Smooth muscle cell (in vitro differentiated cells): Measurements from ENCODE around the gene PLBD2. TPM values are rescaled to one million over a fixed set of nuclear protein-coding genes. Genes with fewer than 3 reads are reported as not detected.

ENCODE experiments used
- DNase-seq: peaks from one replicate; lab custom pipeline; 2025; ENCODE audit not compliant: unreplicated experiment; lab: John Stamatoyannopoulos, UW
- H2AFZ ChIP-seq: fragments of 200-600 bp; sonication (generic); 2 replicates; pipeline ENCODE4 v1.6.0; 2016; ENCODE audit warnings: antibody characterized with exemption, low read depth, mild to moderate bottlenecking
- H3F3A ChIP-seq: fragments of 200-600 bp; sonication (generic); 2 replicates; pipeline ENCODE4 v1.6.0; 2017; ENCODE audit warnings: antibody characterized with exemption, low read depth
- H3K27ac ChIP-seq: fragments of 200-600 bp; sonication (generic); 2 replicates; pipeline ENCODE4 v1.5.1; 2016; ENCODE audit warnings: low read depth, mild to moderate bottlenecking
- H3K27me3 ChIP-seq: fragments of 200-600 bp; sonication (generic); 2 replicates; pipeline ENCODE4 v1.6.1; 2016; ENCODE audit warnings: low read depth, mild to moderate bottlenecking
- H3K36me3 ChIP-seq: fragments of 200-600 bp; sonication (generic); 2 replicates; pipeline ENCODE4 v1.5.1; 2016; ENCODE audit warnings: low read depth
- H3K4me1 ChIP-seq: fragments of 200-600 bp; sonication (generic); 2 replicates; pipeline ENCODE4 v1.5.1; 2016; ENCODE audit warnings: low read depth
- H3K4me2 ChIP-seq: fragments of 200-600 bp; sonication (generic); 2 replicates; pipeline ENCODE4 v1.6.0; 2016; ENCODE audit warnings: mild to moderate bottlenecking
- H3K4me3 ChIP-seq: fragments of 200-600 bp; sonication (generic); 2 replicates; pipeline ENCODE4 v1.5.1; 2016; ENCODE audit warnings: mild to moderate bottlenecking
- H3K79me2 ChIP-seq: fragments of 200-600 bp; sonication (generic); 2 replicates; pipeline ENCODE4 v1.6.0; 2016; ENCODE audit warnings: low read depth, mild to moderate bottlenecking
- H3K9ac ChIP-seq: fragments of 200-600 bp; sonication (generic); 2 replicates; pipeline ENCODE4 v1.6.0; 2016; ENCODE audit warnings: low read depth
- H3K9me3 ChIP-seq: fragments of 200-600 bp; sonication (generic); replicated peaks from 2 replicates; pipeline ENCODE4 v1.5.1; 2016; ENCODE audit warnings: low read depth
- H4K20me1 ChIP-seq: fragments of 200-600 bp; sonication (generic); 2 replicates; pipeline ENCODE4 v1.6.0; 2016; ENCODE audit warnings: low read depth
- WGBS: methylation state at CpG from one replicate; pipeline ENCODE4 v1.1.7; 2016; ENCODE audit warnings: low lambda C conversion rate; 5-methylcytosine and 5-hydroxymethylcytosine counted together
- polyA plus RNA-seq: library from polyadenylated mRNA; unstranded; fragments of >200 nt; fragmentation: Nextera tagmentation; extraction: Ambion mirVana; gene quantifications from 2 replicates; pipeline ENCODE4 v1.2.1, GENCODE V29; 2016
- total RNA-seq: library from RNA; depleted of rRNA; stranded (reverse); fragments of >200 nt; gene quantifications from 2 replicates; pipeline ENCODE4 v1.2.3, GENCODE V29; 2014
- TF ChIP-seq, protein P1 (sequence below): fragments of 200-600 bp; sonication (generic); IDR thresholded peaks from 2 replicates; pipeline ENCODE4 v1.5.1; 2017; ENCODE audit warnings: borderline replicate concordance, mild to moderate bottlenecking, antibody characterized with exemption; ENCODE audit not compliant: insufficient read depth, poor library complexity, severe bottlenecking

PLBD2 gene
- total and polyA plus RNA-seq, 2 experiments from 2014 or later = 19.6 to 32.9 TPM

DNA sequence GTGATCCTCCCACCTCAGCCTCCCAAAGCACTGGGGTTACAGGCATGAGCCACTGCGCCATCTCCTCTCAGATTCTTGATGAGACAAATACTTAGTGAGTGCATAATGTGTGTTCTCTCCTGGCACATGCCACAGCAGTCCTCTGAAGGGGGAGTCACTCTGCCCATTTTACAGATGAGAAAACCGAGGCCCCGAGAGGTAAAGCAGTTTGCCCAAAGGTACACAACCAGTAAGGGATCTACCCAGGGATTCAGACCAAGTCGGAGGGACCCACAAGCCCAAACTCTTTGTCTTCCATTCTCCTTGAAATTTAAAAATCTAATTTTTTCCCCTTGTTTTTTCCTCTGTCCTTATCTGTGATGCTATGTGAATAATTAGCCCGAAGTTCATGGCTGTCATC, 6.3 kb downstream of the PLBD2 start:
- TF ChIP-seq, protein P1, sequence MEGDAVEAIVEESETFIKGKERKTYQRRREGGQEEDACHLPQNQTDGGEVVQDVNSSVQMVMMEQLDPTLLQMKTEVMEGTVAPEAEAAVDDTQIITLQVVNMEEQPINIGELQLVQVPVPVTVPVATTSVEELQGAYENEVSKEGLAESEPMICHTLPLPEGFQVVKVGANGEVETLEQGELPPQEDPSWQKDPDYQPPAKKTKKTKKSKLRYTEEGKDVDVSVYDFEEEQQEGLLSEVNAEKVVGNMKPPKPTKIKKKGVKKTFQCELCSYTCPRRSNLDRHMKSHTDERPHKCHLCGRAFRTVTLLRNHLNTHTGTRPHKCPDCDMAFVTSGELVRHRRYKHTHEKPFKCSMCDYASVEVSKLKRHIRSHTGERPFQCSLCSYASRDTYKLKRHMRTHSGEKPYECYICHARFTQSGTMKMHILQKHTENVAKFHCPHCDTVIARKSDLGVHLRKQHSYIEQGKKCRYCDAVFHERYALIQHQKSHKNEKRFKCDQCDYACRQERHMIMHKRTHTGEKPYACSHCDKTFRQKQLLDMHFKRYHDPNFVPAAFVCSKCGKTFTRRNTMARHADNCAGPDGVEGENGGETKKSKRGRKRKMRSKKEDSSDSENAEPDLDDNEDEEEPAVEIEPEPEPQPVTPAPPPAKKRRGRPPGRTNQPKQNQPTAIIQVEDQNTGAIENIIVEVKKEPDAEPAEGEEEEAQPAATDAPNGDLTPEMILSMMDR = no peak
- Histone ChIP-seq H3K9ac (no peak overlapping the region), H3K4me1 (no peaks in the 10 kb centered on the region), H3K27me3 (no peaks in the 10 kb centered on the region), H3K4me3 (no peak overlapping the region), H3K9me3 (no peaks in the 10 kb centered on the region), H3K4me2 (no peak overlapping the region), H3F3A (no peaks in the 10 kb centered on the region), H3K79me2 (no peaks in the 10 kb centered on the region), H2AFZ (no peak overlapping the region), H3K36me3 (no peaks in the 10 kb centered on the region), H4K20me1 (peaks cover 24% of the 10 kb centered on the region), H3K27ac (no peak overlapping the region)
- no peak for DNase-seq
- 87% methylated on average over 5 of the region's 5 CpGs for WGBS

DNA sequence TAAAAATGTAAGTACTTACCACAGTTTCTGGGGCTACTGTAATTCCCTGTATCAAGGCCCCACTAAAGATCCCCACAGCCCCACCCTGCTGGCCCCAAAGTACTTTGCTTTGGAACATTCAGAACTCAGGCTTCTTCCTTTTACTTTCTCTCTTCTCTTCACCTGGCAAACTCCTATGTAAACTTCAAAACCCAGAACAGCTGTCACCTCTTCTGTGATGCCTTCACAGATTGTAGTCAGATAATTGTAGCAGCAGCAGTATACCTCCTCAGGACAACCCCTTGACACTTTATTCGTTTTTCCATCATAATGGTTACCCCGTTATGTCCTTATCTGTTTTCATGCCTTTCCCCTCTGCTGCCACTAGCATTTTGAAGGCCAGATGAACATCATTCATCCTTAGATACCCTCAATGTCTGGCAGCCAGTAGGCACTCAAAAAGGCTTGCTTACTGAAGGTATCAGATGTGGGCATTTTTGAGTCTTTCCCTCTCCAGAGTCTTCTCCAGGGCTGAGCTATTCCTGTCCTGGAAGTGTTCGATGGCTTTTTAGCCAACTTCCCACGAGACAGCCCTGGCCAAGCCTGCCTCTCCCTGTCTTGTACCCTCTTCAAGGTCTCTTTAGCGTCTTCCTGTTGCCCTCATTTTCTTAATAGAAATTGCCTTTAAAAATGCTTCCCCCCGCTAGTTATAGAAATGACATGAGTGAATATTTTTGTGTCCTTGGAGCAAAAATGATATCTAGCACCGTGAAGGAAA, 7.4 kb downstream of the PLBD2 start:
- H3K36me3 ChIP-seq = no peaks in the 10 kb centered on the region
- H3K4me1 ChIP-seq = no peaks in the 10 kb centered on the region
- TF ChIP-seq, protein P1 = no peak
- peaks cover 15% of the 10 kb centered on the region for H4K20me1 ChIP-seq
- no peak overlapping the region for H3K4me2 ChIP-seq
- H3K4me3 ChIP-seq = no peak overlapping the region
- no peaks in the 10 kb centered on the region for H3K27me3 ChIP-seq
- no peak overlapping the region for H2AFZ ChIP-seq
- H3F3A ChIP-seq = no peaks in the 10 kb centered on the region
- DNase-seq = no peak
- no peak overlapping the region for H3K9ac ChIP-seq
- no peak overlapping the region for H3K27ac ChIP-seq
- 95% methylated on average over 7 of the region's 7 CpGs for WGBS
- no peaks in the 10 kb centered on the region for H3K79me2 ChIP-seq
- H3K9me3 ChIP-seq = no peaks in the 10 kb centered on the region

DNA sequence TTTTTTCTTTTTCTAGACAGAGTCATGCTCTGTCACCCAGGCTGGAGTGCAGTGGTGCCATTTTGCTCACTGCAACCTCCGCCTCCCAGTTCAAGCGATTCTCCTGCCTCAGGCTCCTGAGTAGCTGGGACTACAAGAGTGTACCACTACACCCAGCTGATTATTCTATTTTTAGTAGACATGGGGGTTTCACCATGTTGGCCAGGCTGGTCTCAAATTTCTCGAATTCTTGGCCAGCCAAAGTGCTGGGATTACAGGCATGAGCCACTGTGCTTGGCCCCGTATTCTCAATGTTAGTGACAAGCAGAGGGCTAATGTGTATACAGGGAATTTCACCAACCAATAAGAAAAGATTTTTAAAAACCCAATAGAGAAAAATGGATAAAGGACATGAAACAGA, 8.4 kb downstream of the PLBD2 start:
- no peak overlapping the region for H3K4me2 ChIP-seq
- DNase-seq = no peak
- H3K36me3 ChIP-seq = no peaks in the 10 kb centered on the region
- H3K9me3 ChIP-seq = no peaks in the 10 kb centered on the region
- 88% methylated on average over 4 of the region's 4 CpGs for WGBS
- no peak overlapping the region for H3K27ac ChIP-seq
- no peak overlapping the region for H3K4me3 ChIP-seq
- no peaks in the 10 kb centered on the region for H3K27me3 ChIP-seq
- no peaks in the 10 kb centered on the region for H3K4me1 ChIP-seq
- TF ChIP-seq, protein P1 = no peak
- no peak overlapping the region for H2AFZ ChIP-seq
- peaks cover 15% of the 10 kb centered on the region for H4K20me1 ChIP-seq
- H3F3A ChIP-seq = no peaks in the 10 kb centered on the region
- H3K79me2 ChIP-seq = no peaks in the 10 kb centered on the region
- no peak overlapping the region for H3K9ac ChIP-seq

DNA sequence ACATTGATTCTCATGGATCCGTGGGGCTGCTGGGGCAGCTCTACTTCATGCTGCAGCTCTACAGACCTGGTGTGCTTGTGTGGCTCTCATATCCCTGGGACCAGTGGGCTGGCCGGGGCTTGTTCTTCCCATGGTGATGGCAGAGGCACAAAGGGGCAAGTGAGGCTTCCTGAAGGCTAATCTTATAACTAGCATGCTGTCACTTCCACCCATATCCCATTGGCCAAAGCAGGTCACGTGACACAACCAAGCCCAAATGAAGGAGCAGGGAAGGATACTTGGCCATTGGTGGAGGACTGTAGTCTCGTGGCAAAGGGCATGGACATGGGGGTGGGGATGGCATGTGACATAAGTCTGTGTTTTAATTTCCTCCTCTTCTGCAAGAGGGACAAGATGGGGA, 9.9 kb downstream of the PLBD2 start:
- H4K20me1 ChIP-seq = peaks cover 15% of the 10 kb centered on the region
- TF ChIP-seq, protein P1 = no peak
- no peak overlapping the region for H2AFZ ChIP-seq
- no peaks in the 10 kb centered on the region for H3K9me3 ChIP-seq
- H3K27me3 ChIP-seq = no peaks in the 10 kb centered on the region
- no peaks in the 10 kb centered on the region for H3F3A ChIP-seq
- no peaks in the 10 kb centered on the region for H3K4me1 ChIP-seq
- no peaks in the 10 kb centered on the region for H3K36me3 ChIP-seq
- WGBS = 95% methylated on average over 4 of the region's 4 CpGs
- no peak overlapping the region for H3K9ac ChIP-seq
- H3K4me2 ChIP-seq = no peak overlapping the region
- no peak overlapping the region for H3K27ac ChIP-seq
- no peak overlapping the region for H3K4me3 ChIP-seq
- no peak for DNase-seq
- H3K79me2 ChIP-seq = no peaks in the 10 kb centered on the region
